Stimulated activated naive CD8-positive, alpha-beta T cell treated with anti-CD3 and anti-CD28 coated beads, Interleukin-15, Interleukin-2, amounts not matched to agents 100 ng/mL and 50 ng/mL, for 24 hours (primary cell): ENCODE results near the gene CD79A.

Experiments
- H3K27ac Mint-ChIP-seq: one replicate; pipeline ENCODE4 v1.8.0; 2021; ENCODE audit warnings: mild to moderate bottlenecking, mixed read lengths
- H3K27me3 Mint-ChIP-seq: one replicate; pipeline ENCODE4 v1.8.0; 2021; ENCODE audit warnings: mixed read lengths
- H3K36me3 Mint-ChIP-seq: one replicate; pipeline ENCODE4 v1.8.0; 2021; ENCODE audit warnings: low read depth, mixed read lengths
- H3K4me1 Mint-ChIP-seq: one replicate; pipeline ENCODE4 v1.8.0; 2021; ENCODE audit warnings: low read depth, mixed read lengths
- H3K4me3 Mint-ChIP-seq: one replicate; pipeline ENCODE4 v1.8.0; 2021; ENCODE audit warnings: mild to moderate bottlenecking, mixed read lengths
- H3K9me3 Mint-ChIP-seq: one replicate; pipeline ENCODE4 v1.8.0; 2021; ENCODE audit warnings: mixed read lengths

Gene CD79A

GRCh38 chr19:41924151-41925145 lies 47.4 kb downstream of the CD79A start:
- Mint-ChIP-seq H3K4me3 (no peak overlapping the region), H3K9me3 (no peaks in the 10 kb centered on the region), H3K27ac (no peak overlapping the region), H3K4me1 (peaks cover 30% of the 10 kb centered on the region), H3K36me3 (no peaks in the 10 kb centered on the region), H3K27me3 (peaks cover 14% of the 10 kb centered on the region)

- no peak overlapping the region for H3K27ac Mint-ChIP-seq
- H3K27me3 Mint-ChIP-seq: peaks cover 14% of the 10 kb centered on the region
- peaks cover 37% of the 10 kb centered on the region for H3K4me1 Mint-ChIP-seq
- no peak overlapping the region for H3K4me3 Mint-ChIP-seq
- H3K9me3 Mint-ChIP-seq: no peaks in the 10 kb centered on the region
- H3K36me3 Mint-ChIP-seq: no peaks in the 10 kb centered on the region
These were observed 48.3 kb downstream of the CD79A start for GRCh38 chr19:41925208-41926003.

- no peaks in the 10 kb centered on the region for H3K36me3 Mint-ChIP-seq
- no peak overlapping the region for H3K4me3 Mint-ChIP-seq
- no peak overlapping the region for H3K27ac Mint-ChIP-seq
These were observed 49.1 kb downstream of the CD79A start for GRCh38 chr19:41926028-41926762.

GRCh38 chr19:41926763-41927496 lies 49.9 kb downstream of the CD79A start:
- Mint-ChIP-seq H3K4me3 (no peak overlapping the region), H3K9me3 (no peaks in the 10 kb centered on the region), H3K27ac (no peak overlapping the region), H3K27me3 (peaks cover 13% of the 10 kb centered on the region), H3K36me3 (no peaks in the 10 kb centered on the region), H3K4me1 (peaks cover 42% of the 10 kb centered on the region)

More at GRCh38 chr19:41926028-41926762, 49.1 kb downstream of the CD79A start:
- Mint-ChIP-seq H3K4me1 (peaks cover 43% of the 10 kb centered on the region), H3K9me3 (no peaks in the 10 kb centered on the region), H3K27me3 (peaks cover 17% of the 10 kb centered on the region)

GRCh38 chr19:41927497-41928192 lies 50.6 kb downstream of the CD79A start:
- peak overlapping the region; percentile 75 for H3K27ac Mint-ChIP-seq
- no peaks in the 10 kb centered on the region for H3K36me3 Mint-ChIP-seq
- no peaks in the 10 kb centered on the region for H3K9me3 Mint-ChIP-seq
- peak overlapping the region; percentile 81 for H3K4me3 Mint-ChIP-seq
- peaks cover 8% of the 10 kb centered on the region for H3K27me3 Mint-ChIP-seq
- peaks cover 36% of the 10 kb centered on the region for H3K4me1 Mint-ChIP-seq

GRCh38 chr19:41928221-41928683 lies 51.2 kb downstream of the CD79A start, which contains the start of gene ERFL:
TSS of gene ERFL (minus strand) at chr19:41928449. CDS start at chr19:41912919, 15,530 bp downstream.
- Mint-ChIP-seq H3K4me1 (peaks cover 36% of the 10 kb centered on the region), H3K27me3 (peaks cover 8% of the 10 kb centered on the region), H3K4me3 (peak within 1 kb of the TSS; percentile 83), H3K9me3 (no peaks in the 10 kb centered on the region), H3K36me3 (no peaks in the 10 kb centered on the region), H3K27ac (peak within 1 kb of the TSS; percentile 81)

GRCh38 chr19:41928754-41929535 lies 51.9 kb downstream of the CD79A start:
- H3K9me3 Mint-ChIP-seq: no peaks in the 10 kb centered on the region
- peaks cover 38% of the 10 kb centered on the region for H3K4me1 Mint-ChIP-seq
- H3K27ac Mint-ChIP-seq: peak overlapping the region; percentile 81
- peak overlapping the region; percentile 83 for H3K4me3 Mint-ChIP-seq
- H3K27me3 Mint-ChIP-seq: peaks cover 8% of the 10 kb centered on the region
- H3K36me3 Mint-ChIP-seq: no peaks in the 10 kb centered on the region

- Mint-ChIP-seq H3K9me3 (no peaks in the 10 kb centered on the region), H3K27me3 (peaks cover 8% of the 10 kb centered on the region), H3K4me3 (peak overlapping the region; percentile 83), H3K36me3 (no peaks in the 10 kb centered on the region), H3K4me1 (peaks cover 41% of the 10 kb centered on the region), H3K27ac (no peak overlapping the region)
These were observed 52.5 kb downstream of the CD79A start for GRCh38 chr19:41929536-41930071.

- Mint-ChIP-seq H3K9me3 (no peaks in the 10 kb centered on the region), H3K4me1 (peaks cover 48% of the 10 kb centered on the region), H3K36me3 (no peaks in the 10 kb centered on the region), H3K4me3 (no peak overlapping the region), H3K27me3 (peaks cover 13% of the 10 kb centered on the region), H3K27ac (no peak overlapping the region)
These were observed 53.2 kb downstream of the CD79A start for GRCh38 chr19:41930322-41930722.
